RWPE2 (cell line): ENCODE measurements around the gene RNASE4.

Experiments used
- ATAC-seq: fragments of 200-7000 bp; cut with Tn5 transposase; 3 replicates; pipeline ENCODE4 v1.9.1; 2021; ENCODE audit warnings: low read depth
- DNase-seq: peaks from one replicate; pipeline ENCODE4 v3.0.0-alpha.2; 2020; ENCODE audit warnings: low spot score
- H3K27ac ChIP-seq: fragments of 450-650 bp; 2 replicates; pipeline ENCODE4 v1.5.1; 2017; ENCODE audit warnings: mild to moderate bottlenecking; ENCODE audit not compliant: poor library complexity, severe bottlenecking
- H3K27me3 ChIP-seq: fragments of 250-450 bp; sonication (Bioruptor Pico); 2 replicates; pipeline ENCODE4 v1.5.1; 2021; ENCODE audit warnings: mild to moderate bottlenecking, moderate library complexity; ENCODE audit not compliant: insufficient read depth, poor library complexity, severe bottlenecking
- H3K36me3 ChIP-seq: fragments of 250-450 bp; sonication (Bioruptor Pico); 2 replicates; pipeline ENCODE4 v1.5.1; 2020; ENCODE audit warnings: low read depth, mild to moderate bottlenecking, moderate library complexity
- H3K4me1 ChIP-seq: fragments of 250-450 bp; sonication (Bioruptor Pico); 2 replicates; pipeline ENCODE4 v1.5.1; 2021; ENCODE audit warnings: mild to moderate bottlenecking, moderate library complexity; ENCODE audit not compliant: insufficient read depth, poor library complexity, severe bottlenecking
- H3K4me3 ChIP-seq: fragments of 250-450 bp; sonication (Bioruptor Pico); 2 replicates; pipeline ENCODE4 v1.5.1; 2021; ENCODE audit warnings: mild to moderate bottlenecking, moderate library complexity; ENCODE audit not compliant: severe bottlenecking
- H3K9me3 ChIP-seq: fragments of 250-450 bp; sonication (Bioruptor Pico); 2 replicates; pipeline ENCODE4 v1.5.1; 2021; ENCODE audit warnings: mild to moderate bottlenecking, moderate library complexity; ENCODE audit not compliant: severe bottlenecking
- CTCF ChIP-seq: fragments of 450-650 bp; IDR thresholded peaks from one replicate; pipeline ENCODE4 v1.5.1; 2017; ENCODE audit warnings: mild to moderate bottlenecking, moderate library complexity; ENCODE audit not compliant: poor library complexity, severe bottlenecking

RNASE4 gene

GRCh38 chr14:20675669-20676068 lies 8.7 kb upstream of the RNASE4 start:
- Histone ChIP-seq H3K27ac (no peak overlapping the region), H3K4me3 (no peak overlapping the region), H3K36me3 (no peaks in the 10 kb centered on the region), H3K9me3 (no peaks in the 10 kb centered on the region), H3K4me1 (peaks cover 3% of the 10 kb centered on the region), H3K27me3 (no peaks in the 10 kb centered on the region)
- ATAC-seq = no peak
- no peak for TF ChIP-seq CTCF
- no peak for DNase-seq

- H3K36me3 ChIP-seq = no peaks in the 10 kb centered on the region
- DNase-seq (no peak), ATAC-seq (no peak)
- H3K27me3 ChIP-seq = no peaks in the 10 kb centered on the region
- peaks cover 3% of the 10 kb centered on the region for H3K4me1 ChIP-seq
- H3K27ac ChIP-seq = no peak overlapping the region
- no peak overlapping the region for H3K4me3 ChIP-seq
- no peaks in the 10 kb centered on the region for H3K9me3 ChIP-seq
- no peak for TF ChIP-seq CTCF
Measured at GRCh38 chr14:20676072-20676471, 8.3 kb upstream of the RNASE4 start.

GRCh38 chr14:20679907-20680306 lies 4.5 kb upstream of the RNASE4 start:
- no peak overlapping the region for H3K27ac ChIP-seq
- H3K4me1 ChIP-seq = peaks cover 3% of the 10 kb centered on the region
- no peak for TF ChIP-seq CTCF
- no peaks in the 10 kb centered on the region for H3K36me3 ChIP-seq
- H3K4me3 ChIP-seq = peak overlapping the region; percentile 80
- no peaks in the 10 kb centered on the region for H3K9me3 ChIP-seq
- H3K27me3 ChIP-seq = no peaks in the 10 kb centered on the region
- DNase-seq (no peak), ATAC-seq (no peak)

GRCh38 chr14:20680363-20680762 lies 4.0 kb upstream of the RNASE4 start:
- ATAC-seq = no peak
- no peaks in the 10 kb centered on the region for H3K9me3 ChIP-seq
- H3K36me3 ChIP-seq = no peaks in the 10 kb centered on the region
- peaks cover 3% of the 10 kb centered on the region for H3K4me1 ChIP-seq
- no peak for TF ChIP-seq CTCF
- H3K27me3 ChIP-seq = no peaks in the 10 kb centered on the region
- H3K27ac ChIP-seq = no peak overlapping the region
- no peak for DNase-seq
- H3K4me3 ChIP-seq = peak overlapping the region; percentile 80

GRCh38 chr14:20680843-20681347 lies 3.5 kb upstream of the RNASE4 start:
- H3K36me3 ChIP-seq = no peaks in the 10 kb centered on the region
- ATAC-seq = no peak
- peak overlapping the region; percentile 80 for H3K4me3 ChIP-seq
- peaks cover 3% of the 10 kb centered on the region for H3K4me1 ChIP-seq
- no peak for TF ChIP-seq CTCF
- peak overlapping the region; percentile 92 for H3K27ac ChIP-seq
- H3K9me3 ChIP-seq = no peaks in the 10 kb centered on the region
- no peak for DNase-seq
- H3K27me3 ChIP-seq = no peaks in the 10 kb centered on the region
